HG02885 (cell line): ENCODE data around the gene MAPK8.

Source experiments
- ATAC-seq: cut with Tn5 transposase; IDR thresholded peaks from one replicate; pipeline ENCODE4 v1.9.1; 2021; ENCODE audit warnings: mild to moderate bottlenecking; ENCODE audit not compliant: unreplicated experiment, poor library complexity

Gene MAPK8

GRCh38 chr10:48444266-48444665, 137.8 kb downstream of the MAPK8 start:
- no peak for ATAC-seq

DNA sequence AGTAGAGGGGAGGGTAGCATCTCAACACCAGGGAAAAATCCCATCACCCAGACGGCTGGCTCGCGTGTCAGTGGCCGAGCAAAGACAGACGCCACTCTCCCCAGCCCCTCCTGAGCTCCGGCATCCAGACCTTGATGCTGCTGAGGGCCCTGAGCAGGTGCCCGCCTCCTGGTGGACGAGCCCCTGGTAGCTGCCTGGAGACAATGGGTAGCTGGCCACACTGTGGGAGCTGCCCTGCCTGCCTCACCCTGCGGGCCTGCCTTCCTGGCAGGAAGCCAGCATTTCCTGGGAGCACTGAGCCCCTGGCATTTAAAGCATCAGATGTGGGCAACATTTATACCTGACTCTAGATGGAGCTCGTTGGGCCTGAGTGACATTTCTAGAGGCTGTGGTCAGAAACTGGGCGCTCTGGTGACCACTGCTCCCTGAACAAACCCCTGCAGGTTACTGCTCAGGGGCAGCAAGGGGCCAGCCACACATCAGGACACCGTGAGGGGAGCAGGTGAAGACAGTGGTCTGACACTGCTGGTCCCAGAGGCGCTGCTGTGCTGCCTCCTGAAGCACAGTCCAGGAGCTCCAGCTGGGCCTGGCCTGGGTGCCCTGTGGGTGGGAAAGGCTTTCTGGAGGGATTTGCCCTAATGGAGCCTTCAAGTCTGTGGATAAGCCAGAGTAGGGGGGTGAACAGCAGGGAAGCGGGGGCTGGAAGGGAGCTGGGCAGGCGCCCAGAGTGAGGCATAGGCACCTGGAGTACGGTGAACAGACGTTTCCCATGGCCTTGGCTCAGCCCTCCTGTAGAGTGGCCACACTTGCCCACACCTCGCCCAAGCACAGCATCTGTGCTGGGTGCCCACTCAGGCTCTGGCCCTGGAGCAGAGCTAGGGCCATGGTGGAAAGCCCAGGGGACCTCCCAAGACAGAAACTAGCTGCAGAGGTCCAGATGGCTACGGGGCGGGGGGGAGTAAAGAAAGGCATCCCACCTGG, 138.7 kb downstream of the MAPK8 start:
- no peak for ATAC-seq

GRCh38 chr10:48445932-48446331, 139.5 kb downstream of the MAPK8 start:
- ATAC-seq = no peak

GRCh38 chr10:48446785-48447184, 140.3 kb downstream of the MAPK8 start:
- no peak for ATAC-seq

GRCh38 chr10:48447356-48448215, 141.1 kb downstream of the MAPK8 start:
- no peak for ATAC-seq

GRCh38 chr10:48448796-48449195, 142.3 kb downstream of the MAPK8 start:
- no peak for ATAC-seq

DNA sequence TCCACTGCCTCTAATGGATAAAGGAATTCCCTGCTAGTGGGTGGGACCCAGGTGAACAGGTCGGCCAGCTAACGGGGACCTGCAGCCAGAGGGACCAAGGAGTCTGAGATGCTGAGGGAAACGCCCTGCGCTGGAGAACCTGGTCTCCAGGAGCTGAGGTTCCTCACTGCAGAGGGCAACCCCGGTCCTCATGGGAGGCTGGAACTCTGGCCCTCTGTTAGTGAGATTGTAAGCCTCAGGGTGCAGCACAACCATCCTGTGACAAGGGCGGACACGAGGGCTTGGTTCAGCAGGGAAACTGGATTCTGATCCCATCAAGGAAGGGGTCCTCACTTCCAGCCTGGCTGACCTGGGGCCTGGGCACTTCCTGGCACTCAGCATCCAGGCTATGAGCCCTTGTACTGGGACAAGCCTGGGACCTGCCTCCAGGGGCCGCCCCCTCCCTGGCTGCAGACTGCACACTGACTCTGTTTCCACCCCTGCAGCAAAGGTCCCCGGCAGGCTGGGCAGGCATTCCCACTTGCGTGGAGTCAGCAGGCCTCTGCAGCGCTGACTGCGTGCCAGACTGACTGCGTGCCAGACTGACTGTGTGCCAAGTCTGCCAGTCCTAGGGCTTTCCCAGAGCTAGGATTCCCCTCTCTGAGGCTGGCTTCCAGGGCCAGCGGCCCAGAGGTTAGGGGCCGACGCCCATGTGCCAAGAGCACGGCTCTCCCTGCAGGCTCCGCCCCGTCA, 143.2 kb downstream of the MAPK8 start:
- no peak for ATAC-seq

GRCh38 chr10:48450233-48450740, 143.8 kb downstream of the MAPK8 start:
- ATAC-seq = no peak

GRCh38 chr10:48450741-48451466, 144.4 kb downstream of the MAPK8 start:
- ATAC-seq = no peak

- ATAC-seq = no peak
Observed at GRCh38 chr10:48451969-48452878, 145.7 kb downstream of the MAPK8 start.

GRCh38 chr10:48452879-48453412, 146.5 kb downstream of the MAPK8 start:
- ATAC-seq = no peak

DNA sequence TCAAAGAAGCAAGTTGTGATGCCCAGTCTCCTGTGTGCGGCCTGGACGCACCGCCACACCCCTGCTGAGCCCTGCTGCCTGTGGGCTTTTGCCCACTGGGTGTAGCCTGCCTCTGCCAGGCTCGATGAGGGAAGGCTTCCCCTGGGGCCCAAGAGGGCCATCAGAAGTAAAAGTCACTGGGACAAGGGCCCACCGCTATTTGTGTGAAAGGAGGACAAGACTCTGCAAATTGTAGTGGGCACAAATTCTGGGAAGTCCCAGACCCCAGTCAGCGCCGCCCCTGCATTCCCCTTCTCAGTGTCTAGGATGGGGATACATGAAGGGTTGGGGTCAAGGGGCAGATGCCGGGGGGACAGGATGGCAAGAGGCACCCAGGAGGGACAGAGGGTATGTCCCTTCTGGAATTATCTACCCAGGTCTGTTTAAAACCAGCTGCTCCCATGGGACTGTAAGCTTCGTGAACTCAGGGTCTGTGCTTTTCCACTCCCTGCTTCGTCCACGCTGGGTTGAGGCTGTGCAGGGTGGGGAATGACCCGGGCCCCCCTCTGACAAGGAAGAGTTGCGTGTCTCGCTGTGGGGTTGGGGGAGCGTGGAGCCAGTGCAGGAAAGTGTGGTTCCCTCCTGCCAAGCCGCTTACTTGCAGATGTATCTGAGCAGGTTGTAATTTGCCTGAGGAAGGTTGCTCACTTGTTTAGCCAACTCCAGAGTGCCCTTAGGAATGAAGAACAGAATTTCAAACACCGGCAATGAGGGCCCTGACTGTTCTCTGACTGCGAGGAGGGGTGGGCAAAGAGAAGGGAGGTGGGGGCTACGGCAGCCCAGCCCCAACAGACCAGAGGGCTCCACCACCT, 147.2 kb downstream of the MAPK8 start:
- ATAC-seq = no peak

- no peak for ATAC-seq
Observed at GRCh38 chr10:48454302-48455054, 148.0 kb downstream of the MAPK8 start.

DNA sequence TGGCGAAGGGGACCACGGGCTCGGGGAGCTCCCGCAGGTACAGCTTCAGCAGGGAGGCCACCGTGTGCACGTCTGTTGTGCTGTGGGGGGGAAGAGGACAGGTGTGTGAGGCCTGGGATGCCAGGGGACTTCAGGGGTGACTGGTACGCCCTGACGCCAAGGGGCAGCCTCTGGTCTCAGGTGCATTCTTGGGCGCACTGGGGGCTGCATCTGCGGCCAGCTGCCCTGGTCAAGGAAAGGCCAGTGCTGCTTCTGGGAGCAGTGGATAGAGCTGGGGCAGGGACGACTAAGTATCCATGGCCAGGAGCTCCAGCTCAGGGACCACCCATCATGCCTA, 148.5 kb downstream of the MAPK8 start:
- no peak for ATAC-seq

DNA sequence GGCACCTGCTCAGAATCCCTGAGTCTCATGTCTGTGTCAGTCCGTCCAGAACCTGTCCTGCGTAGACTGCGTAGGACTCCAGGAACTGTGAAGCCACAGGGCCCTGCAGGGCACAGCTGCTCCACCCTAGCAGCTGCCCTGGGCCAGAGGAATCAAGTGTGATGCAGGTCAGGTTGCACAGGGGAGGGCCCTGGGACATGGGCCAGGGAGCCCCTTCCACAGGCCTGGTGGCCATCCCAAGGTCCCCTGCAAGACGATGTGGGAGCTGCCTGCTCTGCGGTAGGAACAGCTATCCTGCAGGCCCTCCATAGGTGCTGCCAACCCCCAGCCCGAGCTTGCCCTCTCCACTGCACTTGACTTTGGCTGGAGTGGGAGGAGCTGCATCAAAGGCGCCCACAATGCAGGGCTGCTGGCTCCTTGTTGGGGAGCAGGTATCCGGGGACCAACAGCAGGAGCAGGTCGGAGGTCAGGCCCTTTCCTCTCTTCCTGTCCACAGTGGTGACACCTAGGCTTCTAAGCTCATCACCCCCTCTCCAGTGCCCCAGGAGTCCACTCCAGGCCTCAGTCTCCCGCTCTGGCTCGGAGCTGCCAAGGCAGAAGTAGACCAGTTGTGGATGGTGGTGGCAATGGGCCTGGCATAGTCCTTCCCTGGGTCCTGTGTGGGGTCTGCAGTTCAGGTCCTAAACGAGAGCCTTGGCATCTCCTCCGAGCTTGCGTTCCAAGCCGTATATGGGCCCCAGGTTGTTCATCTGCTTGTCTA, 149.1 kb downstream of the MAPK8 start:
- no peak for ATAC-seq

DNA sequence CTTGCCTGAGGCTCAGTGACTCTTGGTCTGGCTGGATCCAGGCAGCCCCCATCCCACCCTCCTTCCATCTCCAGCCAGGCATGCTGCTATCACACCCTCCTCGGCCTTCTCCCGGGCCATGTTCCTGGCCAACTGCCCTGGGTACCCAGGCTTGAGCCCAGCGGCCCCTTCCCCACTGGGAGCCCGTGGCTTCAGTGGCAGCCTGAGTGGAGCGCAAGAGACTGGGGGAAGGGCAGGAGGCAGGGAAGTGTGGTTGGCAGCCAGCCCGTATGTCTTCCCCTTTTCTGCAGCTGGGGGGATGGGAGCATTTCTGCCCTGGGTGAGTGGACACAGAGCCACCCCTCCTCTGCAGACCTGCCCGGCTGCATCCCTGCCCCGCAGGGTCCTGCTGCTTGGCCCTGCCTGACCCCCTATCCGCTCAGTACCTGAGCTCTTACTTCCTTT, 149.9 kb downstream of the MAPK8 start:
- no peak for ATAC-seq
